ENCODE data around the gene NAA11. TPM values are rescaled to one million over a fixed set of nuclear protein-coding genes. Genes with fewer than 3 reads are reported as not detected.

NAA11 gene
- total RNA-seq = not detected in 2 replicates
- not detected in 2 replicates for polyA plus RNA-seq

- Histone ChIP-seq H3K36me3 (no peaks in the 10 kb centered on the region), H3K9me3 (ENCODE audit: low read depth) (no peaks in the 10 kb centered on the region)
- DNase-seq (ENCODE audit: low read depth in 1 of 2, low spot score in 1 of 2) = no peak
Observed at GRCh38 chr4:79325864-79326328, at the start of gene NAA11. Gene NAA11 (minus strand): TSS chr4:79326061. CDS start chr4:79325877, 184 bp downstream.

DNA sequence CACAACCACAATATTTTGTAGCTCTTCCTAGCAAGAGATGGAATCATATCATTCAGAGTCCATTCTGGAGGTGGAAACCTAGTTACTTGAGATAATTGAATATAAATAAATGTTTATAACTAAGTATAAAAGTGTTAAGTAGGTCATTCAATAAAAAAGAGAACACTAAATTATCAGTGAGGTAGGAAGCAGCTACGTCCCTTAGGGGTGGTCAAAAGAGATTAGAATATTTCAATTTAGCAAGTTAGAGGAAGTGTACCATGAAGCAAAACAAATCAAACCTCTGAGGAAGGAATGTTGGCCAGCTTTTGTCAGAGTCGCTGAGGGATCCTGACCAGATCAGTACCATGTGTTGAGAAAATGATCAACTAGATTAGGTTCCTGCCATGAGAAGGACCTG, 44.2 kb upstream of the NAA11 start:
- Histone ChIP-seq H3K4me3 (no peak overlapping the region), H3K4me1 (ENCODE audit: low read depth) (no peaks in the 10 kb centered on the region), H3K27ac (no peak overlapping the region), H3K27me3 (no peaks in the 10 kb centered on the region), H3K9me3 (ENCODE audit: low read depth) (no peaks in the 10 kb centered on the region), H3K36me3 (no peaks in the 10 kb centered on the region)
- DNase-seq (ENCODE audit: low read depth in 1 of 2, low spot score in 1 of 2) = no peak
- TF ChIP-seq CTCF (IDR thresholded peaks at IDR 0.05; ENCODE audit: low read depth, low read length) = no peak

More at GRCh38 chr4:79325864-79326328, at the start of gene NAA11:
- no peak within 1 kb of the TSS for H3K4me3 ChIP-seq
- no peaks in the 10 kb centered on the region for H3K27me3 ChIP-seq
- TF ChIP-seq CTCF (IDR thresholded peaks at IDR 0.05; ENCODE audit: low read depth, low read length) = no peak
- H3K27ac ChIP-seq = no peak within 1 kb of the TSS
- H3K4me1 ChIP-seq (ENCODE audit: low read depth) = no peaks in the 10 kb centered on the region

DNA sequence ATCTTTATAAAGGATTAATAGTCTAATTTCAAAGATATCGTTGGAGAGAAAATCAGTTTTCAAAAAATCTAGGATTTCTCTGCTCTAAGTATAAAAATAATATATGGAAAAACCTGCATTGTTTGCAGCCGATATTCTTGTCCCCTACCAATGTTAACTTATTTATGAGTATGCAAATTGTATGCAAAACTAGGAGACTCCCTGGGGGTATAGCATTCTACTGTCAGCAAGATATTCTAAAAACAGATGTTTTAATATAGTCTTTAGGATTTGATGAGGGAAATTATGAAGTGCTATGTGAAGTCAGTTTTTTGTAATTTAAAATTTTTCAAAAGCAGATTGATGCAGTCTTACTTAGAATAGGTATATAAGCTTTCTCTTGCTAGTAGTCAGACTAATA, 41.2 kb upstream of the NAA11 start:
- Histone ChIP-seq H3K27me3 (no peaks in the 10 kb centered on the region), H3K27ac (no peak overlapping the region), H3K9me3 (ENCODE audit: low read depth) (no peaks in the 10 kb centered on the region), H3K4me1 (ENCODE audit: low read depth) (no peaks in the 10 kb centered on the region), H3K4me3 (no peak overlapping the region), H3K36me3 (no peaks in the 10 kb centered on the region)
- DNase-seq (ENCODE audit: low read depth in 1 of 2, low spot score in 1 of 2) = no peak
- no peak for TF ChIP-seq CTCF (IDR thresholded peaks at IDR 0.05; ENCODE audit: low read depth, low read length)

DNA sequence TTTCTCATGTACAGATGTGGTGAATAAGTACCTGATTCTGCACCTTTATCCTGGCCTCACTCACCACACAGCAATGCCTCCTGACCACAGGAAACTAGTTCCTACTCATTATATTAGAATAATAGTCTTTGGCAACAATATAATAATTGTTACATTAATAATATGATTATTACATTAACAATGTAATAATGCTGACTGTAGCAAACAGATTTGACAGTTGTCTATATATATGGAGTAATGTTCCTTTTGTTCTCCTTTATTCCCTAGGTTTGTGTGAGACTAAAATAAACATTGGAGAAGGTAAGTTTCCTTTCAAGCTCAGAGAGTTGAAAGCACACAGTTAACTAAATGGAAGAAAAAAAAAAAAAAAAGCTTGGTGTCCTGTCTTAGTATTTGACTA, 40.6 kb upstream of the NAA11 start:
- Histone ChIP-seq H3K27ac (no peak overlapping the region), H3K9me3 (ENCODE audit: low read depth) (no peaks in the 10 kb centered on the region), H3K4me1 (ENCODE audit: low read depth) (no peaks in the 10 kb centered on the region), H3K27me3 (no peaks in the 10 kb centered on the region), H3K36me3 (no peaks in the 10 kb centered on the region), H3K4me3 (no peak overlapping the region)
- DNase-seq (ENCODE audit: low read depth in 1 of 2, low spot score in 1 of 2) = no peak
- no peak for TF ChIP-seq CTCF (IDR thresholded peaks at IDR 0.05; ENCODE audit: low read depth, low read length)

GRCh38 chr4:79364061-79364460, 38.2 kb upstream of the NAA11 start:
- Histone ChIP-seq H3K36me3 (no peaks in the 10 kb centered on the region), H3K9me3 (ENCODE audit: low read depth) (no peaks in the 10 kb centered on the region)

More at GRCh38 chr4:79364061-79364460, 38.2 kb upstream of the NAA11 start:
- no peaks in the 10 kb centered on the region for H3K27me3 ChIP-seq
- H3K27ac ChIP-seq = no peak overlapping the region
- no peak for TF ChIP-seq CTCF (IDR thresholded peaks at IDR 0.05; ENCODE audit: low read depth, low read length)
- no peaks in the 10 kb centered on the region for H3K4me1 ChIP-seq (ENCODE audit: low read depth)
- no peak for DNase-seq (ENCODE audit: low read depth in 1 of 2, low spot score in 1 of 2)
- no peak overlapping the region for H3K4me3 ChIP-seq

All from cardiac muscle cell (in vitro differentiated cells and primary cell).